Measurements from ENCODE around the gene PSTK.

PSTK gene

DNA sequence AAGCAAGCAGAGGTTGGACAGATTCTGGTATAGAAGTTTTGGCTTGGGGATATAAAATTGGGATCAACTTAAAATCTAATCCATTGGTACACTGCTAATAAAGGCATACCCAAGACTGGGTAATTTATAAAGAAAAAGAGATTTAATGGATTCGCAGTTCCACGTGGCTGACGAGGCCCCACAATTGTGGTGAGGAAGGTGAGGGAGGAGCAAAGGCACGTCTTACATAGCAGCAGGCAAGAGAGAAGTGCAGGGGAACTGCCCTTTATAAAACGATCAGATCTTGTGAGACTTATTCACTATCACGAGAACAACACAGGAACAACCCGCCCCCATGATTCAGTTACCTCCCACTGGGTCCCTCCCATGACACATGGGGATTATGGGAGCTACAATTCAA lies 38.3 kb downstream of the PSTK start:
- H3K27ac ChIP-seq (ENCODE audit: low read depth, low read length): no peak overlapping the region
- no peaks in the 10 kb centered on the region for H3K36me3 ChIP-seq (ENCODE audit: low read length)
- no peaks in the 10 kb centered on the region for H3K79me2 ChIP-seq (ENCODE audit: insufficient read depth, low read length)
- H4K20me1 ChIP-seq (ENCODE audit: low read depth, low read length): no peaks in the 10 kb centered on the region
- H3F3A ChIP-seq (ENCODE audit: insufficient read depth): no peaks in the 10 kb centered on the region
- no peaks in the 10 kb centered on the region for H3K27me3 ChIP-seq (ENCODE audit: low read length)
- H3K9me3 ChIP-seq (ENCODE audit: insufficient read depth, low read length): no peaks in the 10 kb centered on the region
- H3K9ac ChIP-seq (ENCODE audit: low read length): no peak overlapping the region
- H3K4me2 ChIP-seq (ENCODE audit: low read depth, low read length, poor library complexity, severe bottlenecking): no peak overlapping the region
- no peak overlapping the region for H2AFZ ChIP-seq (ENCODE audit: low read depth, low read length, severe bottlenecking)
- no peak overlapping the region for H3K4me3 ChIP-seq (ENCODE audit: insufficient read depth, low read length, poor library complexity, severe bottlenecking)
- TF ChIP-seq EZH2phosphoT487 (conservative IDR thresholded peaks at IDR 0.05; ENCODE audit: low read length): no peak
- TF ChIP-seq, protein P1, sequence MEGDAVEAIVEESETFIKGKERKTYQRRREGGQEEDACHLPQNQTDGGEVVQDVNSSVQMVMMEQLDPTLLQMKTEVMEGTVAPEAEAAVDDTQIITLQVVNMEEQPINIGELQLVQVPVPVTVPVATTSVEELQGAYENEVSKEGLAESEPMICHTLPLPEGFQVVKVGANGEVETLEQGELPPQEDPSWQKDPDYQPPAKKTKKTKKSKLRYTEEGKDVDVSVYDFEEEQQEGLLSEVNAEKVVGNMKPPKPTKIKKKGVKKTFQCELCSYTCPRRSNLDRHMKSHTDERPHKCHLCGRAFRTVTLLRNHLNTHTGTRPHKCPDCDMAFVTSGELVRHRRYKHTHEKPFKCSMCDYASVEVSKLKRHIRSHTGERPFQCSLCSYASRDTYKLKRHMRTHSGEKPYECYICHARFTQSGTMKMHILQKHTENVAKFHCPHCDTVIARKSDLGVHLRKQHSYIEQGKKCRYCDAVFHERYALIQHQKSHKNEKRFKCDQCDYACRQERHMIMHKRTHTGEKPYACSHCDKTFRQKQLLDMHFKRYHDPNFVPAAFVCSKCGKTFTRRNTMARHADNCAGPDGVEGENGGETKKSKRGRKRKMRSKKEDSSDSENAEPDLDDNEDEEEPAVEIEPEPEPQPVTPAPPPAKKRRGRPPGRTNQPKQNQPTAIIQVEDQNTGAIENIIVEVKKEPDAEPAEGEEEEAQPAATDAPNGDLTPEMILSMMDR (IDR thresholded peaks at IDR 0.05; ENCODE audit: insufficient read depth, low read length, poor library complexity, severe bottlenecking): no peak
- H3K9me2 ChIP-seq (replicated peaks; ENCODE audit: insufficient read depth, low read length): no peaks in the 10 kb centered on the region

- Histone ChIP-seq H3K36me3 (ENCODE audit: low read length) (no peaks in the 10 kb centered on the region), H3K4me3 (ENCODE audit: insufficient read depth, low read length, poor library complexity, severe bottlenecking) (no peak overlapping the region)
Observed at GRCh38 chr10:123019264-123019663, 39.1 kb downstream of the PSTK start.

GRCh38 chr10:123019941-123020703 lies 39.9 kb downstream of the PSTK start:
- no peak overlapping the region for H3K4me2 ChIP-seq (ENCODE audit: low read depth, low read length, poor library complexity, severe bottlenecking)
- no peaks in the 10 kb centered on the region for H3K9me2 ChIP-seq (replicated peaks; ENCODE audit: insufficient read depth, low read length)
- no peak for TF ChIP-seq EZH2phosphoT487 (conservative IDR thresholded peaks at IDR 0.05; ENCODE audit: low read length)
- TF ChIP-seq, protein P1 (IDR thresholded peaks at IDR 0.05; ENCODE audit: insufficient read depth, low read length, poor library complexity, severe bottlenecking): no peak
- no peaks in the 10 kb centered on the region for H3K9me3 ChIP-seq (ENCODE audit: insufficient read depth, low read length)
- no peak overlapping the region for H3K9ac ChIP-seq (ENCODE audit: low read length)
- no peaks in the 10 kb centered on the region for H3K36me3 ChIP-seq (ENCODE audit: low read length)
- no peaks in the 10 kb centered on the region for H3F3A ChIP-seq (ENCODE audit: insufficient read depth)
- H3K79me2 ChIP-seq (ENCODE audit: insufficient read depth, low read length): no peaks in the 10 kb centered on the region
- H3K27ac ChIP-seq (ENCODE audit: low read depth, low read length): no peak overlapping the region
- no peaks in the 10 kb centered on the region for H4K20me1 ChIP-seq (ENCODE audit: low read depth, low read length)
- H2AFZ ChIP-seq (ENCODE audit: low read depth, low read length, severe bottlenecking): no peak overlapping the region
- H3K27me3 ChIP-seq (ENCODE audit: low read length): no peaks in the 10 kb centered on the region
- H3K4me3 ChIP-seq (ENCODE audit: insufficient read depth, low read length, poor library complexity, severe bottlenecking): no peak overlapping the region

More at GRCh38 chr10:123019264-123019663, 39.1 kb downstream of the PSTK start:
- TF ChIP-seq, protein P1 (IDR thresholded peaks at IDR 0.05; ENCODE audit: insufficient read depth, low read length, poor library complexity, severe bottlenecking): no peak
- TF ChIP-seq EZH2phosphoT487 (conservative IDR thresholded peaks at IDR 0.05; ENCODE audit: low read length): no peak
- no peaks in the 10 kb centered on the region for H3K79me2 ChIP-seq (ENCODE audit: insufficient read depth, low read length)
- no peak overlapping the region for H3K9ac ChIP-seq (ENCODE audit: low read length)
- no peak overlapping the region for H2AFZ ChIP-seq (ENCODE audit: low read depth, low read length, severe bottlenecking)
- H3K9me3 ChIP-seq (ENCODE audit: insufficient read depth, low read length): no peaks in the 10 kb centered on the region
- no peaks in the 10 kb centered on the region for H4K20me1 ChIP-seq (ENCODE audit: low read depth, low read length)
- H3K27ac ChIP-seq (ENCODE audit: low read depth, low read length): no peak overlapping the region
- H3K4me2 ChIP-seq (ENCODE audit: low read depth, low read length, poor library complexity, severe bottlenecking): no peak overlapping the region
- no peaks in the 10 kb centered on the region for H3K27me3 ChIP-seq (ENCODE audit: low read length)
- no peaks in the 10 kb centered on the region for H3F3A ChIP-seq (ENCODE audit: insufficient read depth)
- H3K9me2 ChIP-seq (replicated peaks; ENCODE audit: insufficient read depth, low read length): no peaks in the 10 kb centered on the region
